HG03558 (cell line): ENCODE data around the gene ST6GAL2.

Experiments
- ATAC-seq: cut with Tn5 transposase; IDR thresholded peaks from one replicate; pipeline ENCODE4 v1.9.1; 2021; ENCODE audit warnings: moderate number of reproducible peaks; ENCODE audit not compliant: unreplicated experiment; ENCODE audit errors: extremely low read depth

ST6GAL2 gene

GRCh38 chr2:106867196-106867953 lies 18.6 kb downstream of the ST6GAL2 start:
- ATAC-seq: no peak

- no peak for ATAC-seq
Measured at GRCh38 chr2:106866641-106867040, 19.3 kb downstream of the ST6GAL2 start.

- ATAC-seq: no peak
Measured at GRCh38 chr2:106864051-106864450, 21.9 kb downstream of the ST6GAL2 start.

GRCh38 chr2:106863387-106863786 lies 22.6 kb downstream of the ST6GAL2 start:
- ATAC-seq: no peak

GRCh38 chr2:106859498-106859897 lies 26.5 kb downstream of the ST6GAL2 start:
- ATAC-seq: no peak

- no peak for ATAC-seq
Measured at GRCh38 chr2:106858810-106859209, 27.2 kb downstream of the ST6GAL2 start.

- no peak for ATAC-seq
Measured at GRCh38 chr2:106857882-106858478, 28.0 kb downstream of the ST6GAL2 start.

- no peak for ATAC-seq
Measured at GRCh38 chr2:106853631-106854030, 32.3 kb downstream of the ST6GAL2 start.

GRCh38 chr2:106851881-106852501 lies 34.0 kb downstream of the ST6GAL2 start:
- ATAC-seq: no peak

- no peak for ATAC-seq
Measured at GRCh38 chr2:106851087-106851874, 34.7 kb downstream of the ST6GAL2 start.

- no peak for ATAC-seq
Measured at GRCh38 chr2:106849253-106849652, 36.7 kb downstream of the ST6GAL2 start.

GRCh38 chr2:106847366-106847765 lies 38.6 kb downstream of the ST6GAL2 start:
- no peak for ATAC-seq

GRCh38 chr2:106845716-106846115 lies 40.3 kb downstream of the ST6GAL2 start:
- ATAC-seq: no peak

- ATAC-seq: no peak
Measured at GRCh38 chr2:106843910-106844250, 42.1 kb downstream of the ST6GAL2 start.

- no peak for ATAC-seq
Measured at GRCh38 chr2:106843001-106843909, 42.7 kb downstream of the ST6GAL2 start.

- no peak for ATAC-seq
Measured at GRCh38 chr2:106841886-106842645, 43.9 kb downstream of the ST6GAL2 start.

GRCh38 chr2:106840818-106841217 lies 45.1 kb downstream of the ST6GAL2 start:
- no peak for ATAC-seq

GRCh38 chr2:106839849-106840595 lies 45.9 kb downstream of the ST6GAL2 start:
- no peak for ATAC-seq
